Adrenal gland (tissue), 5 donors: ENCODE data around the gene C2CD2L.

Experiments
- POLR2A ChIP-seq, 2 donors: fragments of 450-650 bp; IDR thresholded peaks; one replicate each; pipeline ENCODE4 v1.6.1; 2017; ENCODE audit warnings: antibody characterized with exemption in 2 of 2, mild to moderate bottlenecking in 2 of 2, moderate library complexity in 1 of 2
- TF ChIP-seq, protein P1 (sequence below), 6 experiments: fragments of 450-650 bp in 4 of 6; fragments of 200-600 bp in 2 of 6; sonication (generic) in 1 of 6; IDR thresholded peaks; 1 replicate in 5 of 6; 2 replicates in 1 of 6; pipeline versions ENCODE4 v1.5.1 to v1.8.0; 2016 to 2021; ENCODE audit warnings: antibody characterized with exemption in 6 of 6, mild to moderate bottlenecking in 2 of 6, moderate library complexity in 1 of 6
- donor health status: DM: no; HTN: no; CAD: no.

DNA sequence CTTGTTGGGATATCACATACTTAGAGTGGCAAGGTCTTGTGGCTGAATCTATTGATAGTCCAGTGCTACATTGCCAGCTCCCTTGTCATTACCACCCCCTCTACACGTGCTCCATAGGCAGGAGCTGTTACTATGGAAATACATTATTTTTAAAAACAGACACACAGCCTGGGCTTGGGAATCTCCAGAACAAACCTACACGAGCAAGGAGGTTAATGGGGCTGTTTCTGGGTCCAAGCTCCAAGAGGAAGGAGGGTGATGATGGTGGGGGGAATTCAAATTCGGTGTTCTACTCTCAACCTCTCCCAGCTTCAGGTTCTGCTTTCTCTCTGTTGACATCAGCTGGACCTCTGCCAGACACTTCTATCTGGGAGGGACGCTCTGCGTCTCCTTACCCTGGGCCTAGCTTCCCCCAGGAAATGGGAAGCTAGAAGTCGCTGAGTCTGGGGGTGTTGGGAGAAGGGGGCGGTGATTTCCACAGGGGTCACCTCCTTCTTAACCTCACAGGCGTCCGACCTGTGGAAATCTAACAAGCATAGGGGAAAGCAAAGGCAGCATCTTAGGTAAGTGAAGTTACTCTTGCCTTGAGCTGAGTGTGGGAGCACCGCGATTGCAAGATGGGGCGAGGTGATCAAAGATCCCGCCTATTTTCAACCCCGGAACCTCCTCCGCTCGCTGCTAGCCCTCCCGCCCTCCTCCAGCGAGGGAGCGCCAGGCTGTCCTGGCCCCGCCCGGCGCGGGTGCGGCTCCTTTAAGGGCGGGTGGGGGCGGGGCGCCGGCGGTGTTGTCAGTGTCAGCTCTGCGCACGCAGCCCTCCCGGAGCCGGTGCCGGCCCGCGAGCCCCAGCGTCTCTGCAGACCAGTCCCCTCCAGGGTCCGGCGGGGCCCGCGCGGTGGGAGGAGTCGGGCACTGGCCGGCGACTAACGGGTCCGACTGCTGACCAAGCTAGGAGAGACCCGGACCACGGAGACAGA lies at the start of gene C2CD2L:
- TF ChIP-seq, protein P1, sequence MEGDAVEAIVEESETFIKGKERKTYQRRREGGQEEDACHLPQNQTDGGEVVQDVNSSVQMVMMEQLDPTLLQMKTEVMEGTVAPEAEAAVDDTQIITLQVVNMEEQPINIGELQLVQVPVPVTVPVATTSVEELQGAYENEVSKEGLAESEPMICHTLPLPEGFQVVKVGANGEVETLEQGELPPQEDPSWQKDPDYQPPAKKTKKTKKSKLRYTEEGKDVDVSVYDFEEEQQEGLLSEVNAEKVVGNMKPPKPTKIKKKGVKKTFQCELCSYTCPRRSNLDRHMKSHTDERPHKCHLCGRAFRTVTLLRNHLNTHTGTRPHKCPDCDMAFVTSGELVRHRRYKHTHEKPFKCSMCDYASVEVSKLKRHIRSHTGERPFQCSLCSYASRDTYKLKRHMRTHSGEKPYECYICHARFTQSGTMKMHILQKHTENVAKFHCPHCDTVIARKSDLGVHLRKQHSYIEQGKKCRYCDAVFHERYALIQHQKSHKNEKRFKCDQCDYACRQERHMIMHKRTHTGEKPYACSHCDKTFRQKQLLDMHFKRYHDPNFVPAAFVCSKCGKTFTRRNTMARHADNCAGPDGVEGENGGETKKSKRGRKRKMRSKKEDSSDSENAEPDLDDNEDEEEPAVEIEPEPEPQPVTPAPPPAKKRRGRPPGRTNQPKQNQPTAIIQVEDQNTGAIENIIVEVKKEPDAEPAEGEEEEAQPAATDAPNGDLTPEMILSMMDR (IDR thresholded peaks at IDR 0.05) = no peak
- TF ChIP-seq POLR2A (IDR thresholded peaks at IDR 0.05) = peak; percentile 49 to 50
